NCI-H82 treated with DMSO at 0.1 percent for 48 hours (cell line): ENCODE results near the gene RALGPS1.

Experiments
- DNase-seq: peaks from one replicate; lab custom pipeline; 2025; ENCODE audit not compliant: unreplicated experiment; lab: John Stamatoyannopoulos, UW

The RALGPS1 gene

DNA sequence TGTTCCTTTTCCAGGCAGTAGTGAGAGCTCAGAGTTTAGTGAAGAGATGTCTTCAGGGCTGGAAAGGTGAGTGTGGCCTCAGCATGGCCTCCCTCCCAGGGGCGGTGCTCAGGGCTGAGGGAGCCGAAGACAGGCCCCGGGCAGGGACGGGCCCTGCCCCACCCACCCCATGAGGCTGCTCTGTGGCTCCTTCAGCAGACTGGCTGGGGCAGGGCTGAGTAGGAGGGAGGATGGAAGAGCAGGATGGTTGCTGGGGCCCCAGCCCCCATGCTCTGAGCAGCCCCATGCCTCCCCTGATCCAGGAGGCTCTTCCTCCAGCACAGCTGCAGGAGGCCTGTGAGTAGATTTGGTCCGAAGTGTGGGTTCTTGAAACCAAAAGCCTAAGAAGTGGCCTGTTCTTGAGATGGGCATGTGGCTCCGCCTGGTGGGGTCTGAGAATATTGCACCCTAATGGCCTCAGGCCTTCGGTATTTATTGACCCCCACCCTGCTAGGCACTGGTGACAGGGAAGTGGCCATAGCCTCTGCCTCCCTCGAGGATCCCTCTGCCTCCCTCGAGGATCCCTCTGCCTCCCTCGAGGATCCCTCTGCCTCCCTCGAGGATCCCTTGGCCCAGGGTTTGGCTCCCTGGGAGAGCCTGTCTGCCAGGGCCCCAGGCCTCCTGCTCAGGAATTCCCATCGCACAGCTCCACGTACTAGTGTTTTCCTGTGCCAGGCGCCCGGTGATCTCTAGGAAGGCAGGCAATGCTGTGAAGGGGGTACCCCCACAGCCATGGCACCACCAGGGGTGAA lies 284.6 kb downstream of the RALGPS1 start:
- DNase-seq, result peak; percentile 51

DNA sequence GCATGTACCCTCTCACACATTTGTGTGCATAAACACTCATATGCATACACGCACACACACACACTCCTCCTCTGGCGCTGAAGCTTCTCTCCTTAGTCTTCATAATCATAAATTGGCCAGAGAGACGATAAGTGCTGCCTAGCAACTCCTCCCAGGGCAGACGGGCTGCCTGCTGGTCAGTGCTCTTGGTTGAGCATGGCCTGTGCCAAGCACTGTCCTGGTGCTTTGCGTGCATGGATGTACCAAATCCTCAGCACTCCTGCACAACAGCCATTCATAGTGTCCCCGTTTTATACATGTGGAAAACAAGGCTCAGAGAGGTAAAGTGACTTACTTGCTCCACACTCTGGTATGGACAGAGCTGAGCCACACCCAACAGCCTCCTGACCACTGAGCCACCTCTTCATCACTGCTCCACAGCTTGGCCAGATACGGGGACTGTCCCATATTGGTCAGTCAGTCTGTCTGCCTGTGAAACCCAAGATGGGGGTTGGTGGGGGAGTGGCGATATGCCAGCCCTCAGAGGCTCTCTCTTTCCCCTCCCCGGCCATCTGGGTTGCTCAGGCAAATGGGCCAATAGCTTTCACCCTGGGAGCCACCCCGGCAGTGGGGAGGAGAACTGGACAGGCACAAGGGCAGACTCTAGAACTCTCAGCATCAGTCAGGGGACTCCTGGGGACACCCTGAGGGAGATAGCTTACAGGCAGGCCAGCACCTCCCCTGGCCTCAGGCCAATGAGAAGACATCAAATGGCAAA lies 285.7 kb downstream of the RALGPS1 start:
- no peak for DNase-seq

DNA sequence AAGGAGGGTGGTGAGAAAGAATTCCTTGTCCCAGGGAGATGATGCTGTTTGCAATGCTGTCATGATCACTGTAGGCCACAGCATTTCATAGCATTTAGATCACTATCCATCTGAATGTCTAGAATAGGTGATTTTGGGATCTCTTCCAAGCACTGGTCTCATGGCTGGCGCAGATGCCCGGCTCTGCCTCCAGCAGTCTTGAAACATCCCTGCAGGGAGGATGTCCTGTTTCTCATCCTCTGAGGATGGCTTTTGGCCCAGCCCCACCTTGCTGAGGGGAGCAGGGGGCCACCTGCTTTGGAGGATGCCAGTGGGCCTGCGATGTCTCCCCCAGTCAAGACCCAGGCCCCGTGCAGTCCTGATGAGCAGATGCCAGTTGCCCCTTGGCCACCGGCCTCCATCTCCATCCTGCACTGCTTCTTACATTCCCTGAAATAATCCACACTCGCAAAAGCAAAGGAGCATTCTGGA lies 286.5 kb downstream of the RALGPS1 start:
- no peak for DNase-seq

DNA sequence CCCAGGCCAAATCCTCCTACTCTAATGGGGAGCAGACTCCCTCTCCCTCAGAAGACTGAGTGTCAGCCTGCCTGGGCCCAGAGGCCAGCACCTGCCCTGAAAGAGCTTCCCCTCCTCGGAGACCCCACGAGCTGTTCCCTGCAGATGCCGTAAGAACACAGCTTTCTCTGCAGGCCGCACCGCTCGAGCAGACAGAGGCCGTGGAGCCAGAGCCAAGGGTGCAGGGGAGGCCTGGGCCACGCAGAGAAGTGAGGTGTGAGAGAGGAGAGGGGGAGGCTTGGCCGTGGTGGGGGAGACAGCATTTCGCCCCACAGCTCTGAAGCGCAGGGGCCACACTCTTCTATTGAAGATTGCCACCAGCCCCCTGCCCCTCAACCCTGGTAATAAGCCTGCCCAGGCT lies 287.1 kb downstream of the RALGPS1 start:
- DNase-seq, result no peak

DNA sequence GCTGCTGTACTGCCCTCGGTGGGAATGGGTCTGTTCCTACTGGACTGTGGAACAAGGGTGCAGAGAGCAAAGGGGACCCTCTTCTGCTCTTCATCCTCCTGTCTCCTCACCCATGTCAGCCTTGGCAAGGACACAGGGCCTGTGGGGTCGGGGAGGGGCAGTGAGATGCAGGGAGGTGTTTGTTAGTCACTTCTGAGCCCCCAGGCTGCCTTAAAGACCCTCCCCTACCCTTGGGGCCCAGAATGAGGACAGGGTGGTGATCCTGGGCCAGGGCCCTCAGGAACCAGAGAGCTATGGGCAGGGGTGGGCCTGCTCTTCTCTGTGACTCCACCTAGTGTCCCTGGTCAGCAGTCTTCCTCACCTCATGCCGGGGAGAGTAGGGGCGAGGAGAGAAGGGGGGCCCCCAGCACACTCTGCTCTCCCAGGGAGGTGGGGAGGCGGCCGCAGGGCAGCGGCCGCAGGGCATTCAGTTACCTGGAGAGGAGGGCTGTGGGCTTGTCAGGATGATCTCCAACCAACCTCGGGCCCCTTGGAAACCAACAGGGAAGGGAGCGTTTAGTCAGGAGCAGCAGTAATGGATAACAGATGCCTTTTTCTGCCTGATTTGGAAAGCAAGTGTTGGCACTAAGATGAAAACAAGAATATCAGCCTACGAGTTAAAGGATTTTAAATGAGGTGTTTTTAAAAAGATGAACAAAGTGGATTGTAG lies 288.0 kb downstream of the RALGPS1 start:
- DNase-seq, result no peak

DNA sequence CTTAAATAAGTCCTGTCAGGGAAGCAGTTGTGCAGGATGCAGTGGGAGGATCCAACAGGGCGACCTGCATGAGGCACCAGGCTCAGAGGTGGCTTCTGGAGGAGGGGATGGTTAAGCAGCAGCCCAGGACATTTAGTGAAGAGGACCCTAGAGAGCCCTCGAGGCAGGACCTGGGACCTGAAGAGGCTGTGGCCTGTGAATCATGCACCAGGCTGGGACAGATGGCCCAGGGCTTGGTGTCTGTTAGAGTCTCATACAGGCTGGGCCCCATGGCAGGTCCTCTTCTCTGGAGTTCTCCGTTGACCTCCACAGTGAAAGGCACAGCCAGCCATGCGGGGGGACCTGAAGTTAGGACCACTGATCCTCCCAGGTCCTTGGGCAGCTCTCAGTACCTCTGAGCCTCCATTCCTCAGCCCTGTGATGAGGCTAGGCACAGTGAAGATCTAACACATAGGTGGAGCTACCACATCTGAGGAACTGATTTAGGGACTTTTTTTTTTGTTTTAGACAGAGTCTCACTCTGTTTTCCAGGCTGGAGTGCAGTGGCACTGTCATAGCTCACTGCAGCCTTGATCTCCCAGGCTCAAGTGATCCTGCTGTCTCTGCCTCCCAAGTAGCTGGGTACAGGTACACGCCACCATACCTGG lies 289.2 kb downstream of the RALGPS1 start:
- no peak for DNase-seq

DNA sequence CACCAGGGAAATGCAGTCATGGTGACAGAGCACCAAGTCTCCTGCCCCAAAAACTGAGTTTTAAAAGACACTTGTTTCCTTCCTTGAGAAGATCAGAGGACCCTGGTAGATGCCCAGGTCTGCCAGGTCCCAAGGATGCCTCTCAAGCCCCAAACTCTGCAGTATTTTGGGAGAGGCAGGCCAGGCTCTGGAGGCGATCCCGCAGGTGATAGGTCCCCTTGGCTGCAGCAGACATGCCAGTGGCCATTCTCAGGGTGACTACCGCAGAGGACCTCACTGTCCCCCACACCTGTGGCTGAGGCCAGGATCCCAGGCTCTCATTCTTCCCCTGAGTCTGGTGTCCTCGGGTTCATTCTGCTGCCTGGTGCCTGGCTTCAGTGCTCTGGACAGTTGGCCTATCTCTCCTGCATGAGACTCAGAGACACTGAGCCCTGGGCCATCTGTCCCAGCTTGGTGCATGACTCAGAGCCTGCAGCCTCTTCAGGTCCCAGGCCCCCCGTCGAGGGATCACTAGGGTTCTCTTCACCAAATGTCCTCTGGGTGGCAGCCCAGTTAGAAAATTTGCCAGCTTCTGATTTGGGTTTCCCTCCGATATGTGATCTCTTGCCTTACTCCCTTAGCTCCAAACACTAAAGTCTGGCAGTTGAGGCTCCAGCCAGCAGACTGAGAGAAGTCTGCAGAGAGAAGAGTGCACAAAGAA lies 290.3 kb downstream of the RALGPS1 start:
- peak; percentile 65 for DNase-seq

DNA sequence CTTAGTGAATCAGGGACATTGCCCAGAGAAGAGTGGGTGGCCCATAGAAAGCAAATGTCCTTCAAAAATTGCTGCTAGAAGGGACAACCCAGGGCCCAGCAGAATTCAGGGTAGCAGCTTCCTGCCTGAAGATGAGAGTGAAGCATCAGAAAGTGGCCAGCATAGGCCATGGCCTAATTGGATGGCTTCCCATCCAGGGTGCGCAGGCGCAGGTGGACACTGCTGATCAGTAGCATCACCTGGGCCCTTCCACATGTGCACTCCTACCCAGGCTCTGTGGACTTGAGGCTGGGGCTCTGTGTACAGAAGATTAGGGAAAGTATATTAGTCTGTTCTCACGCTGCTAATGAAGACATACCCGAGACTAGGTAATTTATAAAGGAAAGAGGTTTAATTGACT lies 291.4 kb downstream of the RALGPS1 start:
- DNase-seq, result no peak

DNA sequence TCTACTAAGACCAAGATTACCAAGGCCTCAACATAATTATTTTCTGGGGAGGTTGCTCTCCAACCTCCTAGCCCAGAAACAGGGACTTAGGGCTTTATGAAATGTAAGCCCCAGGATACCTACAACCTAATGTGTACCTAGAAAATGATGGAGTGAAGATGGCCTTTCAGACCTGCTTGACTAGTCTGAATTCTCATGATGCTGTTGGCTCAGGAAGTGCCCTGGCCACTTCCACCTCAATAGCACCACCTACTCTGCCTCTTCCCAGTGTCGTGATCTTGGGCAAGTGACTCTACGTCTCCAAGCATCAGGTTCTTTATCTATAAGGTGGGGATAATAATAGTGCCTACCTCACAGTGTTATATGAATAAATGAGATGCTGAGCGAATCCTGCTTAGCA lies 292.1 kb downstream of the RALGPS1 start:
- no peak for DNase-seq

DNA sequence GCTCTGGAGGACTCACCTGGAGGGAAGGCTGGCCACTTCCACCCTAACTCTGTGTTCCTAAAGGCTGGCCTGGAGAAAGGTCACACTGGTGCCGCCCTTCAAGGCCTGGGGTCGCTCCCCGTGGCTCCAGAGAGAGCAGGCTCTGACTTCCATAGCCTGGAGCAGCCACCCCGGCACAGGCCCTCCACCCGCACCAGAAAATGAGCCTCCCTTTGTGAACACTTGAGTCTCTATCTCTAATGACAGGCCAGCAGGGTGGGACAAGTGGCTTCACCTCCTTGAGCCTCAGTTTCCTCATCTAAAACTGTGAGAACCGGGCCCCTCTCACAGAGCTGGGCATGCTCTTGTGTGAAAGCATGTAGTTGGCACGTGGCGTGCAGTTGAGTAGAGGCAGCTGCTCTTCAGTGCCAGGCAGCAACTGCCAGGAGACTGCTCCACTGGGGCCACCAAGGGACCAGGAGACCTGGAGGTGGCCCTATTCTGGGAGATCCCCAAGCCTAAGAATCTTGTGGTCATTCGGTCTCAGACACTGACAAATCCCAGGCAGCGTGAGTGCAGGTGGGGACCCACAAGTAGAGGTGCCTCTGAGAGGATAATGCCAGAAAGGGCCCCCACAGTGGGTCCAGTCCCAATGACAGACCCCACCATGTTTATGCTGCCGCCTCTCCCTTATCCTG lies 293.3 kb downstream of the RALGPS1 start:
- DNase-seq, result no peak

DNA sequence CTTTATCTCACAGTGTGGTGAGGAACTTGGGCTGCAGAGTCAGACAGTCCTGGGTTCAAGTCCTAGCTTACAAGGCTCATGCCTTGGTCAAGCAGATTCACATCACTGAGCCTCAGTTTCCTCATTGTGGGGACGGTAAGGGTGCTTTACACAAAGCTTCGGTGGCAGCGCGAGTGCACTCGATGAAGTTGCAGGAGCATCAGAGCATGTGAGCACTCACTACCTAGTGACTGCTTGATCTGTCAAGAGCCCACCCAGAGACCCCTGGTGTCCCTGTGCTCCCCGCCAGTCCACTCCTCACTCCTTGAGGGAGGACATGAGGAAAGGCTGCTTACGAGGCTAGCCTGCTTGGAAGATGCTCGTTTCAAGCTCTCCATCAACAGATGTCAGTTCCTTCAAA lies 293.8 kb downstream of the RALGPS1 start:
- DNase-seq, result no peak

DNA sequence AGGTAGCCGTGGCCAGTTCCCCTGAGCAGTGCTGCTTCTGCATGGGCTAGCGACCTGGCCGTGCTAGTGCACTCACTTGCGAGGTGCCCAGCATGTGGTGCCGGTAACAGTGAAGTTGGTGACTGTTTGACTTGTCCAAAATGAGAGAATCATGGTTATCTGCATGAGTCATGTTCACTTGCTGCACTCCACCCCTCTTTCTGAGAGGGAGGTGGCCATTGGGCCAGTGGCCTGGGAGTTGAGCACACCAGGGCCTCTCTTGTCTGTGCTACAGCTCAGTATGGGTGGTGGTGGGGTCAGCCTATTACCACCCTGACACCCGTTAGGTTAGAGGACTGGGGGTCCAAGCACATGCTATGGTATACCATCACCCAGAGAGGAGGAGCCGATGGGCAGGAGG lies 294.6 kb downstream of the RALGPS1 start:
- DNase-seq, result no peak

DNA sequence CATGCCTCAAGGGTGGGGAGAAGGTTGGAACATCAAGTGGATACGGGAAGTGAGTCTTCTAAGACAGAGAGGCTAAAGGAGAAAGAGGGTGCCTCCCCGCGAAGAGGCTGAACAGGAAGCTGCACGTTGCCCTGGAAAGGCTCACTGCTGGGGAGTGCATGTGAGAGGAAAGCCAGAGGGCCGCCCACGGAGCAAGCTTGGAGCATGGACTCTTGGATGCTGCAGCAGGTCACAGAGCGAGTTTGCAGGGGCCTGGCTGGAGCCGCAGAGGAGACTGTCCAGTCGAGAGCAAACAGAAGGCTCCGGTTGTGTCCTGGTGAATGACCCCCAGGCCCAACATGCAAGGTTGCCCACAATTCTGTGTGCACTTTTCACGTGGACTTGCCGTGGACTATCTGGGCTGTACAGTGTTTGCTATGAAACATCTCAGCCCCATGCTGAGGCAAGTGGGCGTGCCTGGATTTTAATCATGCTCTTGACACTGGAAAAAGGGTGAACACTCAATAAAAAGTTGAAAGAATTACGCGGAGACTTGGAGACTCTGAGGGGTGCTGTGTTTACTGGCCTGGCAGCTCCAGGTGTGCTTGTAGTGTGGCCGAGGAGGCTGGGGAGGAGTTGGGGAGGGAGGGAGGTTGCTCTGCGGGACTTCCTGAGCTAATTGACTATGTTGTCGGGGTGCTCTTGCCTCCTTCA lies 295.5 kb downstream of the RALGPS1 start:
- DNase-seq, result no peak

DNA sequence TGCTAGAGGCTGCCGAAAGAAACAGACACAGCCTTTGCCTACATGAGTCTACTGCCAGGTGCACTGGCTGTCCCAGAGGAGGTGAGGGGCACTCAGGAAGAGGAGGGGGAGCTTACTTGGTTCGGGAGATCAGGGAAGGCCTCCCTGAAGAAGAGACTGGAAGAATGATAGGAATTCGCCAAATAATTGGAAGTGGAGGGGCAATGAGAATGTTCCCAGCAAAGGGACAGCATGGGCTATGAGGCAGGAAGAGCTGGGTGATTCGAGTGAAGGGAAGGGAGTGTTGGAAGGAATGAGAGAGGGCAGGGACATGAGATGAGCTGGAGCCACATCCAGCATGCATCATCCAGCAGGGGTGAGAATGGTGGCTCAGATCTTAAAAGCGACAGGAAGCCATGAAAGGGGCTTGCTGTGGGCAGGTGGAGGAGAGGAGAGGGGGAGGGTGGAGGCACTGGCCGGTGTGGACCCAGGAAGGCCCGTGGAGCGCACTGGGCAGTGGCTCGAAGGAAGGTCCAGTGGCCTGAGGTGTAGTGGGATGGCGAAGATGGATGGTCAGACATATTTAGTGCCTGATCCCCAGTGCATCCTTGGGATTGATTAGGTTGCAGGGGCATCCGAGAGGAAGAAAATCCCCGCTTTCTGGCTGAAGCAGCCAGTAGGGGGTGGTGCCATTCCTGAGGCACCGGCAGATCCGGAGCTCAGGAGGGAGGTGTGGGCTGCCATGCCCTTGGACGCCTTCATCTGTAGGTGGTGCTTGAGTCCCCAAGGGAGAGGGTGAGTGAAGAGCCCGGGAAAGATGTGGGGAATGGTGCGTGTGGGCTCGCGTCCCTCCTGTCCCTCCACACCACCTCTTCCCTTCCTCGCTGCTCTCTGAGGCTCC lies 296.5 kb downstream of the RALGPS1 start:
- no peak for DNase-seq

DNA sequence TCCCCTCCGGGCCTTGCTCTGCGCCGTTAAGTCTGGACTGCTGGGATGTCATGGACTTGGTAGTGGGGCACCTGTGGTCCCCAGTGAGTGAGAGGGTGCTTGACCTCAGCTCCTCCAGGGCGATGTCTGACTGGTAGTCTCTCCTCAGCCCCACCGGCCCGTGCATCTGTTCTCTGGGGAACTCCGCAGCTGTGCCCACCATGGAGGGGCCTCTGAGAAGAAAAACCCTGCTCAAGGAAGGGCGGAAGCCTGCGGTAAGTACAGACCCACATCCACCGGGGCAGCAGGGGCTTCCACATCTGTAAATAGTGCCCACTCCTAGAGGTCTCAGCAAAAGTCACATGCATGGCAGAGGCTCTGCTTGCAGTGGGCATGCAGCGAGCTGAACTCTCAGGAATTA lies 297.4 kb downstream of the RALGPS1 start:
- DNase-seq, result no peak

DNA sequence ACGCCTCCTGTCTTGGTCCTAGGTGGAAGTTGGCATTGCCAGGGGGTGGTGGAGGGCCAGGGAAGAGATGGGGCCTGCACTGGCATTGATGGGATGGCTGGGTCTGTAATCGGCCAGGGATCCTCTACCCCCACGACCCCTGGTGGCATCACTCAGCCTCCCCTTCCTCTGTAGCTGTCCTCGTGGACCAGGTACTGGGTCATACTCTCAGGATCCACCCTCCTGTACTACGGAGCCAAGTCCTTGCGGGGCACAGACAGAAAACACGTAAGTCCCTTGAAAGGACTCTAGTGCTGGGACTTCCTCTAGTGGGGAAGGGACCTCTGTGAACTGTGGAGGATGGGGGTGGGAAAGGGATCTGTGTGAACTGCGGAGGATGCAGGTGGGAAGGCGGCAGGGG lies 297.9 kb downstream of the RALGPS1 start:
- DNase-seq, result no peak

DNA sequence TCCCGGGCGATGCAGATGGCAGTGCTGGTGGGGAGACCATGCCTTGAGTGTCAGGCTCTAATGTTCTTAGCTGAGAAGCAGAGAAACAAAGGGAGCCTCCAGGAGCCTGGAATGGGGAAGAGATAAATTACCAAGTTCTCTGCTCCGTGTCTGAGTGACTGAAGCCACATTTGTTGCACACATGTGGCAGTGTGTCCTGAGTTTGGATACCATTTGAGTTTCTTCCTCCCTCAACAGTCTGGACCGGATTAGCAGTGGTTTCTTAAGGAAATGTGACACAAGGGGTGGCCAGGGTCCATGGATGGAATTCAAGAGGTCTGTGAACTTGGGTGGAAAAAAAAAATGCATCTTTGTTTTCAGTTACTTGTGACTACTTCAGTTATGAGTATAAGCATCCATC lies 299.3 kb downstream of the RALGPS1 start:
- no peak for DNase-seq

DNA sequence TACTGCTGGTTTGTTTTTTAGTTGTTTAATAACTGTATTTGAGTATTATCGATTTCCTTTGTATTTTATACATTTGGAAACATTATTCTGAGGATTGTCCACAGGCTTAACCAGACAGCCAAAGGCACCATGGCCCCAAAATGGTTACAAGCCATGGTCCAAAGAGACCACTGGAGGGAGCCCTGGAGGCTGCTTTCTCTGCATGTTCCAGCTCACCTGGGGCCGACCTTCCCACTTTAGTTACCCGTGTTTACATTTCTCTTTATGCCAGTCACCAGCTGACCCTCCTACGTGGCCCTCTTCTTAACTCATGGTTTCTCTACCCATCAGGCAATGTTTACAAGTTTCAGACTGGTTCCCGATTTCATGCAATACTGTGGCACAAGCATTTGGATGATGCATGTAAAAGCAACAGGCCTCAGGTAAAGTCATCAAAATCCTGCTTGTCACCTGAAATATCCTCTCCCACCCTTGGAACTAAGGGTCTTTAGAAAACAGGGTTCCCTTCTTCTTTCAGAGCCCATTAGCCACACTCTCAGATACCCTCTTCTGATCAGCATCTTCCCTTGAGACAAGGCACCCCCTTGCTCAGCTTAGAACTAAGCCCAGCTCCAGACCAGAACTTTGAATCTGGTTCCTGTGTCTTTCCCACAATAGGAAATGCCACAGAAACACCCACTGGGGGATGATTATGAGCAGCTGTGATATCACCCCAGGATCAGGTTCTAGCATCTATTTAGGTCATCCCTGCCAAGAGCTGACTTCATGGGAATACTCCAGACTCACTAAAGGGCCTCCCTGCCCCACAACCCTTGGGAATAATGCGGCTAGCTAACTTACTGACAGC lies 300.1 kb downstream of the RALGPS1 start:
- peak; percentile 53 for DNase-seq
